Stimulated activated CD4-positive, alpha-beta T cell treated with anti-CD3 and anti-CD28 coated beads, TNF-alpha, amount 100 ng/mL, for 1 hour (primary cell): Measurements from ENCODE around the gene USH2A.

ENCODE experiments used
- DNase-seq, 3 donors: peaks; one replicate each; pipeline ENCODE4 v3.0.0-alpha.2; 2020; ENCODE audit warnings: low read depth in 3 of 3, low spot score in 1 of 3

USH2A gene

GRCh38 chr1:215660259-215660658 lies 763.0 kb downstream of the USH2A start:
- no peak for DNase-seq

DNA sequence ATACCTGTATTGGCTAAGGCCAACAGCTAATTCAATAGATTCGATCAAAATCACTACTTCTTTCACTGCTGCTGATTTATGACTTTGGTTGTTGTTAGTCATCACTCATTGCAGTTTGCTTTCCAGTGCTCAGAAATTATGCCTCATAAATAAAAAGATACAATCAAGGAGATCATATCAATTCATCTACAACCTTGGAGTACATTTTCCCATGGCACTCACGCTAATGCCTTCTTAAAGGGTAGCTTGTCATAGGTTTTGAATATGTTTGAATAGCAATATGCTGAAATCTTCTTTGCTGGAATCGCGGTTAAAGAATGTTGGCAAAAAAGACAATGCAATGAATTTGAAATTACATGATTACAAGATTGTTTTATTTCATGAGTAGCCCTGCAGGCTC lies 766.2 kb downstream of the USH2A start:
- DNase-seq, result no peak

- no peak for DNase-seq
Observed at GRCh38 chr1:215652371-215652770, 770.9 kb downstream of the USH2A start.

DNA sequence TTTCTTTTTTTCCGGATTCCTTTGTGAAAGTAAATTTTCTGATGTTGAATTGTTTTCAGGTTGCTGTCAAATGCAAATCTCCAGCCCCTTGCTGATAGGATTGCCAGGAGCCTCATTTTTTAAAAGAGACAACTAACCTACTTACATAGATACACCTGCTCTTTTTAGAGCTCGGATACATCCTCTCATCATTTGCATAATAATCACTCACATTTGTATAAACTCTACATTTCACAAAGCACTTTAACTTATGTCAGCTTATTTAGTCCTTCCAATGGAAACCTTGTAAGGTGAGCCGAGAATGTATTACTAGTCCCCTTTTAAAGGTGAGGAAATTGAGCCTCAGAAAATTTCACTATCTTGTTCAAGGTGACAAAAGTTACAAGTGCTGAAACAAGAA lies 771.4 kb downstream of the USH2A start:
- no peak for DNase-seq

DNA sequence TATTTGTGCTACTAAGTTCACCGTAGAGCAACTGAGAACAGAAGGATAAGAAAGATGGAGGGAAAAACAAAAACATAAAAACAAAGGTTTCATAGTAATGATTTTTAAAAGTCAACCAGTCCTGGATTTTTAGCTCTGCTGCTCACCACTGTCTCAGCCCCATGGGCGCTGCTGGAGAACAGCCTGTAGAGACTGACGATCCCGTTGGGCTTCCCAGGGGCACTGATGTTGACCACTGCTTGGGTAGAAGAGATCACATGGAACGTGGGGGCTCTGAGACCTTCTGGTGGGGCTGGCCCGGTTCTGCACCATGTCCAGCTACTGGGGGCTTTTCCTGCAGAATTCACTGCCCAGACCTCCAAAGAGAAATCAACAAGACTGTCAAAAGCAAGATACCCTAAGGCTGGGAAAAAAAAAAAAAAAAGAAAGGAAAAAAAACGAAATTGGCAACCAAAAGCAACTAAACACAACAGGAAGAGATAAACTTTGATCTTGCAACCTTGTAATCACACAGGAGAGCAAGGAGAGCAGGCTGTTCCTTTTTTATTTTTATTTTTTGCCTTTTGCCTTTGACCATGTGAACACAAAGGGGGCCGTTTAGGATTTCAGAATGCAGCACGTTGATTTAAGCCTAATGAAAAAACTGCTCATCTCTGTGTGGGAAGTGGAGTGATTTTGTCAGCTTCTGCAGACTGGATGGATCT lies 772.6 kb downstream of the USH2A start:
- DNase-seq, result no peak

DNA sequence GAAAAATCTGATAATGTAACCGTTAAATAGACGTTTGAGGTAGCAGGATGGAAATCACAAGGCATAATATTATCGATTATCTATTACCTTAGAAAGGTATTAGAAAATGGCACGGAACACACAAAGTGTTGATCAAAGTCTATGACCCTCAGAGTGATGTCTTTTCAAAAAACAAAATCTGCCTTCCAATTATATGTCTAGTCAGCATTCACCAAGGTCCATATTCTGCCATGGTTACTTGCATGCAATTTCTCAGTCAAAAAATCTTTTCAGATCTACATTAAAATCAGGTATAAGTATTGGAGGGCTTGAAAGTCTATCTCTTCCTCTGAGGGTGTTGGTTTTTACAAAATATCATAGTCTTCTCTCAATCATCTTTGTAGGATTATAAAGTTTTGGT lies 774.3 kb downstream of the USH2A start:
- no peak for DNase-seq

- DNase-seq, result no peak
Observed at GRCh38 chr1:215647738-215648137, 775.5 kb downstream of the USH2A start.

- no peak for DNase-seq
Observed at GRCh38 chr1:215645861-215646260, 777.4 kb downstream of the USH2A start.

GRCh38 chr1:215645182-215645581 lies 778.1 kb downstream of the USH2A start:
- no peak for DNase-seq

GRCh38 chr1:215643592-215644321 lies 779.5 kb downstream of the USH2A start:
- DNase-seq, result no peak

DNA sequence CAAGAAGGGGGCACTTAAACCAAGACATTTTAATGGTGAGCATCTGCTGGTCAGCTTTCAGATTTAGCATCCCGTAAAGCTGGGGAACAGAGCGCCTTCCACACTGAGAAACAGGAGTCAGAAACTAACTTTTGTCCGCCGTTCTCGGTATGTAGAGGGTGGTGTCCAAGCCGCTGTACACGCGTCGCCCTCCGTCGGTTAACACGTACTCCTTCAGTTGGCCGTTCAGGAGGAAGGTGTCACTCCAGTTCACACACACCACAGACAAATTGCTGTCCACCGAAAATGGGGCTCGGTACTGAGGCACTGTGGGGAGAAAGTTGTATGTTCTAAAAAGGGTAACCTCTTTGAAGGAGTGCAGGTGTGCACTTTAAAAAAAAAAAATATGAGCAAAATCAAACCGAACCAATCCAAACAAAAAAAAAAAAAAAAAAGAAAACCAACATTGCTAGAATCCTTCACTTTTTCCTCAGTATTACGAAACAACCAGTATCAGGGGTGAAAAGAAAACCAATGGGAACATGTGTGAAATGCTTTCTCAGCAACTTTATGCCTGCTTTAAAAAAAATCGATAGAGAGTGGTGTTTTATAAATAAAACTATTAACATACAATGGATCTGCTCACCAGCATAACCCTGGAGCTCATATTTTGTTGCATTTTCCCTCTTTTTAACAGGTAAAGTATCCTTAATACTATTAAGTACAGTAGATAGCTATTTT lies 782.7 kb downstream of the USH2A start:
- DNase-seq, result no peak

GRCh38 chr1:215637041-215637573 lies 786.1 kb downstream of the USH2A start:
- DNase-seq, result no peak

DNA sequence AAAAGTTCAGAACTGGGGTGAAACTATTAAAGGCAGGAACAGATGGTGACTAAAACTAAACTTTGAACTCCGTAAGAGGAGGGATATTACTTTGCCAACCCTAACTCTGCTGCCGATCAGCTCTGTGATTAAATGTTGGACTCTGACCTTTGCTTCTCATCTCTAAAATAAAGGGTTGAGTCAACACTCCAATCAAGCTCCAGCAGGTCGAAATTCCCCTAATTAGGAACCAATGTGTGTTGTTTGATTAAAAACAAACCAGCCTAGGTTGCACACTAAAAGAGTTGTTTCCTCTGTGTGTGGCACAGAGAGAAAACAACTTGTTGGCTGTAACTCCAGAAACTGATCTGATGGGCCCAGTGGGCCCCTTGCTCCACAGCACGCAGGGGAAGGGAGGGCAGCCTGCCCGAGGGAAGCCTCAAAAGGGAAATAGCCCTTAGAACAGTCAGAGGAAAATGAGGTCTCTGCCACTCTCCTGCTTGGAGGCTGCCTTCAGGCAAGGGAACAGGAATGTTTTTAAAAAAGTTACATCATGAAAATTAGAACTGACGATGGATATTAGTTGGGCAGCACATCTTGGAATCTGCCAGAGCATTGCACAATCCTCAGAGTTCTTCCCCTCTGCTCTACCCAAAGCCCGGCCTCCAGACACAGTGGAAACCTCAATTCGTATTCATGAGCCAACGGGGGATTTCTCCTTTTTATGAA lies 786.8 kb downstream of the USH2A start:
- DNase-seq, result no peak

DNA sequence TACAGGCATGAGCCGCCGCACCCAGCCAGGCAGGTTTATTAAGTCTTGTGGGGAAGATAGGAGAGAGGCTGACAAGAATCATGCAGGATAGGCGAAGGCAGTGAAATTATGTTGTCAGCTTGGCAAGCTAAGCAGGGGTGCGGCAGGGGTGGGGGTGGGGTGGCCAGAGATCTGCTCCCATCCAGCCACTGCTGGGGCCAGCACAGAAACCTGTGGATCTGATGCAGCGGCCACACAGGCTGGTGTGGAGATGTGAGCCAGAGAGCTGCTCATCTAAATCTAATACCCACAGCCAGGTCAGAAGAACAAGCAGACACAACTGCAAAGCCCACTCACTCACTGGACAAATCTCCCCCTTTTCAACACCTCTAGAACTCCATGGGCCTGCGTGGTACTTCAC lies 787.4 kb downstream of the USH2A start:
- no peak for DNase-seq

- no peak for DNase-seq
Observed at GRCh38 chr1:215631489-215631888, 791.8 kb downstream of the USH2A start.

- DNase-seq, result no peak
Observed at GRCh38 chr1:215631040-215631439, 792.2 kb downstream of the USH2A start.

DNA sequence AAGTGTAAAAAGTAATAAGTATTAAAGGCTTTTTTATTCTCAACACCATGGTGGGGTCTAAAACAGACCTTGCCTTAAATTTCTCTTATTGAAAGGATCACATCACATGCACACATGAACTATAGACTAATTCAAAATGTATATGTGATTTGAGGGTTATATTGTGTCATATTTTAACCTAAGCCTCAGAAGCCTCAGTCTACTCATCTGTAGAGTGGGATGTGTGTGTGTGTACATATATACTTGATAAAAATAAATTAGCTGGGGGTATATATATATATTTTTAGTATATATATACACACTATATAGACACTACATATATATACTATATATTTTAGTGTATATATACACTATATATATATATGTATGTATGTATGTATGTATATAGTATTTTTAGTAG lies 797.3 kb downstream of the USH2A start:
- no peak for DNase-seq

DNA sequence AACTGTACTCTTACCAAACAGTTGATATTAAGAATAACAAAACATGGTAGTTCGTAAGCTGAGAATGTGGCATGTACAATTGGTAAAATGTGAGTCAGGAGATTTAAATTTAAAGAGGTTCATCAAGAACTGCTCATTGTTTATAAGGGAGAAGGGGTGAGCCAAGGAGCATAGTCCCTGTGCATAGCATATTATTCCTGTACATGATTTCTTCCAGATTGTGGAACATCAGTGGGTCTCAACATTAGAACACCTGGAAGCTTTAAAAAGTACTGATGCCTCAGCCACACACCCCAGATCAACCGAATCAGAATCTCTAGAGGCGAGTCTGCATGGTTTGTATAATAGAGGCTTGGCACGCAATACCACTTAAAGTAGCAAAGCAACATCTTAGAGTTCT lies 800.1 kb downstream of the USH2A start:
- DNase-seq, result no peak

GRCh38 chr1:215617979-215618378 lies 805.3 kb downstream of the USH2A start:
- no peak for DNase-seq

- no peak for DNase-seq
Observed at GRCh38 chr1:215612391-215612790, 810.9 kb downstream of the USH2A start.

DNA sequence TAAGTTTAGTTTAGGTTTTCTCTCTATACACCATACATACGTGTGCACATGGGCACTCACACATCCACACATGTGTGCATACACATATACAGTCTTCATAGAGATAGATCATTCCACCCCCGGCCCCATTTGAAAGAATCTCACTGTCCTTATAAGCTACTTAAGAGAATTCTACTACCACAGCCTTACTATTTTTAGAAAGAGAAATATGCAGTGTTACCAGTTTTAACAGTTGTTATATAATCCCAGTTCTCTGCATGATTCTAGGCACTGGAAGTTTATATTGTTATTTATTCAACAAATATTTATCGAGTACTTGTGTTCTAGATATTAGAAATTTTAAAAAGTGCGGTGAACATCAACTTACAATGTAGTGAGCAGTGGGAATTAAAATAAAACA lies 814.6 kb downstream of the USH2A start:
- no peak for DNase-seq
